Activated naive CD8-positive, alpha-beta T cell treated with anti-CD3 and anti-CD28 coated beads, Interleukin-2, amount 10 ng/mL, durations not matched to agents 7 days and 5 days (primary cell): Measurements from ENCODE around the gene C3orf20. TPM values are rescaled to one million over a fixed set of nuclear protein-coding genes. Genes with fewer than 3 reads are reported as not detected.

Source experiments
- ATAC-seq: fragments of 150-1000 bp; cut with Tn5 transposase; one replicate; pipeline ENCODE4 v1.10.0; 2021; ENCODE audit warnings: low read depth, moderate library complexity
- POLR2A ChIA-PET: fragments of 350-600 bp; sonication (Branson Sonifier 250); formaldehyde crosslinking; loops from one replicate; lab custom pipeline; 2021; ENCODE audit warnings: antibody characterized with exemption; lab: Charles Lee
- DNase-seq: peaks from one replicate; pipeline ENCODE4 v3.0.0; 2021
- H3K27ac Mint-ChIP-seq: one replicate; pipeline ENCODE4 v1.8.0; 2022; ENCODE audit warnings: mild to moderate bottlenecking, mixed read lengths
- H3K27me3 Mint-ChIP-seq: one replicate; pipeline ENCODE4 v1.8.0; 2022; ENCODE audit warnings: mild to moderate bottlenecking, moderate library complexity, mixed read lengths
- H3K36me3 Mint-ChIP-seq: one replicate; pipeline ENCODE4 v1.8.0; 2021; ENCODE audit warnings: mild to moderate bottlenecking, mixed read lengths
- H3K4me1 Mint-ChIP-seq: one replicate; pipeline ENCODE4 v1.8.0; 2021; ENCODE audit warnings: mixed read lengths
- H3K4me3 Mint-ChIP-seq: one replicate; pipeline ENCODE4 v1.8.0; 2022; ENCODE audit warnings: mild to moderate bottlenecking, moderate library complexity, mixed read lengths
- H3K9me3 Mint-ChIP-seq: one replicate; pipeline ENCODE4 v1.8.0; 2021; ENCODE audit warnings: mixed read lengths
- total RNA-seq, 2 experiments: library from RNA; stranded (reverse); gene quantifications; one replicate each; pipeline ENCODE4 v1.2.3, GENCODE V29; 2021

Gene C3orf20
- total RNA-seq, 2 experiments from 2014 or later: 0.17 to 0.25 TPM

DNA sequence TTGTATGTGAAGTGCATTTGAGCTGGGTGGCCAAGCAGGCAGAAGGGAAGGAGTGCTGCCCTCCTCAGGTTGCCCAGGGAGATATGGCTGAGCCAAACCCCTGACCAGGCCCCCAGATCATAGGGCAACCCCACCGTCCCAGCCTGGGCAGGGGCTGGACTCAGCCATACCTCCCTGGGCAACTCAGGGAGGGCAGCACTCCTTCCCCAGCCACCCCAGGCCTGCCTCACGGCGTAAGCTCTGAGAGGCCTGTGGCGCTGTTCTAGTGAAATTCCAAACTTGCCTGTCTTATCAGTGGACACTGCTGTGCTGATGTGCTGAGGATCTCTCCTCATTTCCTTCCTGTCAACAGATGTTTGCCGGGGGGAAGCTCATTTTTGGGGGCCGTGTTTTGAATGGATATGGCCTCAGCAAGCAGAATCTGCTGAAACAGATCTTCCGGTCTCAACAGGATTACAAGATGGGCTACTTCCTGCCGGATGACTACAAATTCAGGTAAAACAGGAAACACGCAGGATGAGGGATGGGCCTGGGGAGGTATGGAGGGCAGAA, 86.3 kb downstream of the C3orf20 start:
- no peak for ATAC-seq
- no peak for DNase-seq
- Mint-ChIP-seq H3K27ac (peak overlapping the region; percentile 83), H3K36me3 (peaks cover 3% of the 10 kb centered on the region), H3K4me3 (peak overlapping the region; percentile 60), H3K9me3 (peaks cover 2% of the 10 kb centered on the region), H3K27me3 (peaks cover 10% of the 10 kb centered on the region), H3K4me1 (peaks cover 4% of the 10 kb centered on the region)
- POLR2A ChIA-PET: no interaction called here

DNA sequence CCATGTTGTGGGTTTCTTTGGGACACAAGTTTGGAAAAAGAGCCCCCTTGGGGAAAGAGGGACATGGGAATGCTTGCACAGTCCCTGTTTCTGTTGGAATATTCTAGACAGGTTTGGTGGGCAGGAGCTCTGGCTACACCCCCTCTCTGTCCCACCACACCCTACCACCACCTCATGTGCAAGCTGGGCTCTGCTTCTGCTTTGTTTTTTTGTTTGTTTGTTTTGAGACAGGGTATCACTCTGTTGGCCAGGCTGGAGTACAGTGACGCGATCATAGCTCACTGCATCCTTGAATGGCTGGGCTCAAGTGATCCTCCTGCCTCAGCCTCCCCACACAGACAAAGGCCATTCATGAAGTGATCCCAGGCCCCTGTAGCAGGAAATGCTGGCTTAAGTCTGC, 86.9 kb downstream of the C3orf20 start:
- Mint-ChIP-seq H3K27me3 (peaks cover 7% of the 10 kb centered on the region), H3K4me3 (no peak overlapping the region), H3K27ac (peak overlapping the region; percentile 83), H3K9me3 (peaks cover 2% of the 10 kb centered on the region), H3K36me3 (peaks cover 3% of the 10 kb centered on the region), H3K4me1 (peaks cover 4% of the 10 kb centered on the region)
- POLR2A ChIA-PET: no interaction called here
- DNase-seq: no peak
- ATAC-seq: no peak

DNA sequence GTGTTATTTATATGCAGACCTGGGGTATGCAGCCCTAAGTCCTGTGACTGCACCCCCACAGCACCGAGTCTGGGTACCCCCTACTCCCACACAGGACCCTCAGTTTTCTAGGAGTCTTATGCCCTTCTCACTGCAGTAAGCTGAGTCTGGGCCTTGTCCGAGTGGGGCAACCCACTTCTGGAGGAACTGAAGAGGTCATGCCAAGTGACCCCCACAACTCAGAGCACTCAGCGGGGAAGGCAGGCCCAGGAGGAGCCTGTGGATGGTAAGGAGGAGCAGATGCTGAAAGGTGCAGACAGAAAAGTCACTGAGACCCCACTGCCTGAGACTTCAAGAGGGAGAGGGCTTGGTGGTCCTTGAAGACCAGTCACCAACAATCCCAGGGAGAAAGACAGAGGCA, 87.8 kb downstream of the C3orf20 start:
- H3K27ac Mint-ChIP-seq: no peak overlapping the region
- DNase-seq: no peak
- POLR2A ChIA-PET: no interaction called here

DNA sequence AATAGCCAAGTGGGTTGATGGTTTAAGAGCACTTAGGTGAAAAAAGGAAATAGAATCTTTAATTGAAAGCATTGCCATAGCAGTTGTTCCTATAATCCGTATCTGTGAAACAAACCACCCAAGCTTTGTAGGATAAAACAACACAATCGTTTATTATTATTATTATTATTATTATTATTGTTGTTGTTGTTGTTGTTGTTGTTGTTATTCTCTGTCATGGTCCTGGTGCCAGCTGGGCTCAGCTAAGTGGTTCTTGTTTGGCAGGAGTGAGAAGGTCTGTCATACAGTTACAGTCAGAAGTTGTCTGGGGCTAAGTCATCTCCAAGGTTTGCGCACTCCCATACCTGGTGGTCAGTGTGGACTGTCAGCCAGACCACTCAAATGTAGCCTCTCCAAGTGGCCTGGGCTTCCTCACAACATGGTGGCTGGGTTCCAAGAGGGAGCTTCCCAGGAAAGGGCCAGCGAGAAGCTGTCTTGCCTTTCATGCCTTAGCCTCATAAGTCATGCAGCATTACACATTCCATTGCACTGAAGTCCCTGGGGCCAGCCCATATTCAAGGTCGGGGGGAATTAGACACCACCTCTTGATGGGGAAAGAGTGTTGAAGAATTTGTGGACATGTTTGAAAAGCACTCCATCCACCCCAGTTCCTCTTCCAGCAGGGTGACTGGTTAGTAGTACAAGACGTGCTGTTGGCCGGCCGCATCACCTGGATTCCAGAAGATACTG, 89.6 kb downstream of the C3orf20 start:
- peaks cover 2% of the 10 kb centered on the region for H3K9me3 Mint-ChIP-seq
- DNase-seq (no peak), ATAC-seq (no peak)
- peaks cover 4% of the 10 kb centered on the region for H3K4me1 Mint-ChIP-seq
- H3K4me3 Mint-ChIP-seq: no peak overlapping the region
- peaks cover 7% of the 10 kb centered on the region for H3K27me3 Mint-ChIP-seq
- H3K27ac Mint-ChIP-seq: no peak overlapping the region
- POLR2A ChIA-PET: no interaction called here
- peaks cover 3% of the 10 kb centered on the region for H3K36me3 Mint-ChIP-seq

More for the DNA sequence above, 87.8 kb downstream of the C3orf20 start:
- Mint-ChIP-seq H3K36me3 (peaks cover 3% of the 10 kb centered on the region), H3K27me3 (peaks cover 7% of the 10 kb centered on the region), H3K9me3 (peaks cover 2% of the 10 kb centered on the region), H3K4me1 (peaks cover 4% of the 10 kb centered on the region), H3K4me3 (no peak overlapping the region)
- no peak for ATAC-seq

DNA sequence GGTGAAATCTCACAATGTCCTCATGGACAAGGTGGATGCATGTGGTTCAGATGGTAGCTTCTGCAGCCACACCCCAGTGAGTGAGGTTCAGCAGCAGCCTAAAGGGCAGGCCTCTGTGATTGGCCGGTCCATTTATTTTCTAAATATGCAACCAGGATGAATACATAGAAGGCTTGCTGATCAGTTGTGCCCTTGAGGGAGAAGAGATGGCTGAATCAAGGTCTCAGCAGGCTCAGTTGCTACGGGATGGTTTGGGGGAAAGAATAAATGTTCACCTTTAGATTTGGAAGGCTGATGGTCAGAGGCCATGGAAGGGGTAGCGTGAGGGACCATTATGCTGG, 90.1 kb downstream of the C3orf20 start:
- Mint-ChIP-seq H3K4me3 (no peak overlapping the region), H3K36me3 (peaks cover 3% of the 10 kb centered on the region), H3K27me3 (peaks cover 7% of the 10 kb centered on the region), H3K27ac (no peak overlapping the region), H3K9me3 (peaks cover 2% of the 10 kb centered on the region), H3K4me1 (peaks cover 4% of the 10 kb centered on the region)
- ATAC-seq: no peak
- DNase-seq: no peak
- POLR2A ChIA-PET: no interaction called here

DNA sequence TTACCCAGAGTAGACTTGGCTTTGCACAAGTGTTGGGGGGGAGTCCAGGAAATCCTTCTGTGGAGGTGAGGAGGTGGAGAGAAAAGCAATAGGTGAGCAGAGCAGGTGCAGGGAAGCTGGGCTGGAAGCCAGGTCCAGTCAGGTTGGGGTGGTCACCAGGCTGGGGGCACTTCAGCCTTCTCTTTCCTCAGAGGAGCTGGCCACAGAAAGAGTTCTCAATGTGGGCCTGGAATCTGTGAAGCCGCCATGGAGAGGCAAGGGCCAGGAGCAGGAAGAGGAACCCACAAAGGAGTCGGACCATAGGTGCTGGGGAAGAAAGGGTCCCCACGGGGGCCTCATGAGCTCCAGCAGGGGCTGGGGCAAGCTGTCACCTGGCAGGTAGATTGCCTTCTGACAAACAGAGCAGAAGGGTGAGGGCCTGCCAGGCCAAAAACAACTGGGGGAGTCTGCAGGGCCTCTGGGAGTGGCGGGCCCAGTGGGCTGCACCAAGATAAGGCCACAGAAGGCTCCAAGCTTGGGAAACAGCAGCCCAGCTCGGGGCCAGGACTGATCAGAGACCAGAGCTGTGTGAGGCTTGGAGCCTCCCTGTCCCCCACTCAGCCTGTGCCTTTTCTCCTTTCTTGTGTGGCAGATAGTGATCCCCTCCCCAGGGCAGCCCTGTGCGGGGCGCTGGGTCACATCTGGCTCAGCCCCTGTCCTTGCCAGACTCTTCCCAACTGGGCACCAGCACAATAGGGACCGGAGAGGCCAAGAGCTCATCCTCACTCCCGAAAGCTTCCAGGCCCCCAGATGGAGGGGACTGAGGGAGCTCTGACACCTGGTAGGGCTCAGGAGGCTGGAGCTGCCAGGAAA, 90.9 kb downstream of the C3orf20 start:
- peaks cover 2% of the 10 kb centered on the region for H3K9me3 Mint-ChIP-seq
- peaks cover 4% of the 10 kb centered on the region for H3K4me1 Mint-ChIP-seq
- no peak for ATAC-seq
- no peak overlapping the region for H3K4me3 Mint-ChIP-seq
- POLR2A ChIA-PET: no interaction called here
- DNase-seq: no peak
- H3K36me3 Mint-ChIP-seq: peaks cover 3% of the 10 kb centered on the region
- no peak overlapping the region for H3K27ac Mint-ChIP-seq
- H3K27me3 Mint-ChIP-seq: peaks cover 7% of the 10 kb centered on the region

DNA sequence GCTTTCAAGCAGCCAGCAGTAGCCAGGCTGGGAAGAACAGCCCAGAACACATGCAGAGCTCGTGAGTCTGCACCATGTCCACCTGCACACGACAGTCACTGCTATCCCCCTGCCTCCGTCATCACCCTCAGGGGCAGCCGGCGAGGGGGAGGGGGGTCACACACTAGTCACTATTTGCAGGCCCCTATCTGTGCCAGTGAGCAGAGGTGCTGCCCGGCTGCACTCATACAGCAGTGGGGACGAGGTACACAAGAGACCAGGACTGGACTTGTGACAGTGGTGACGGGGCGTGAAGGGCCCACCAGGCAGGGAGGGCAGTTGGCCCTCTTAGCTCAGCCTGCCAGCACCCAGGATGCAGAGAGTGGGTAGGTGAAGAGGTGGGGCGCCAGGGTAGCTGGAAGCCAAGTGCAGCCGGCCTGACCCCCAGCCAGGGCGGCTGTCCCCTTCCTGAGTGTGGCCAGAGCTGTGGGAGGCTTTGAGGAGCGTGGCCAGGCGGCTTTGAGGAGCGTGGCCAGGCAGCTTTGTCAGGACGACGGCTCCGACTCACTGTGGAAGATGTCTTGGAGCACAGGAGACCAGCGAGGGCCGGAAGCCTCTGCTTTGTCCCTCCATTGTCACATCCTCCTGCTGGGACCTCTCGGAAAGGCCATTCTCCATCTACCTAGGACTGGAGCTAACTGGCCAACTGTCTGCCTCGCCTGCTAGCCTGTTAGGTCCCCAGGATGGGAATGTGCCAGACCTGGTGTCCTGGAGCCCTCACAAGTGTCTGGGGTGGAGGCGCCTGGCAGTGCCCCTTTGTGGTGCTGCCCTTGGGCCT, 91.7 kb downstream of the C3orf20 start:
- Mint-ChIP-seq H3K4me1 (no peaks in the 10 kb centered on the region), H3K4me3 (no peak overlapping the region), H3K36me3 (no peaks in the 10 kb centered on the region), H3K9me3 (no peaks in the 10 kb centered on the region), H3K27me3 (peaks cover 7% of the 10 kb centered on the region), H3K27ac (no peak overlapping the region)
- POLR2A ChIA-PET: no interaction called here
- DNase-seq (peak; percentile 17), ATAC-seq (no peak)

DNA sequence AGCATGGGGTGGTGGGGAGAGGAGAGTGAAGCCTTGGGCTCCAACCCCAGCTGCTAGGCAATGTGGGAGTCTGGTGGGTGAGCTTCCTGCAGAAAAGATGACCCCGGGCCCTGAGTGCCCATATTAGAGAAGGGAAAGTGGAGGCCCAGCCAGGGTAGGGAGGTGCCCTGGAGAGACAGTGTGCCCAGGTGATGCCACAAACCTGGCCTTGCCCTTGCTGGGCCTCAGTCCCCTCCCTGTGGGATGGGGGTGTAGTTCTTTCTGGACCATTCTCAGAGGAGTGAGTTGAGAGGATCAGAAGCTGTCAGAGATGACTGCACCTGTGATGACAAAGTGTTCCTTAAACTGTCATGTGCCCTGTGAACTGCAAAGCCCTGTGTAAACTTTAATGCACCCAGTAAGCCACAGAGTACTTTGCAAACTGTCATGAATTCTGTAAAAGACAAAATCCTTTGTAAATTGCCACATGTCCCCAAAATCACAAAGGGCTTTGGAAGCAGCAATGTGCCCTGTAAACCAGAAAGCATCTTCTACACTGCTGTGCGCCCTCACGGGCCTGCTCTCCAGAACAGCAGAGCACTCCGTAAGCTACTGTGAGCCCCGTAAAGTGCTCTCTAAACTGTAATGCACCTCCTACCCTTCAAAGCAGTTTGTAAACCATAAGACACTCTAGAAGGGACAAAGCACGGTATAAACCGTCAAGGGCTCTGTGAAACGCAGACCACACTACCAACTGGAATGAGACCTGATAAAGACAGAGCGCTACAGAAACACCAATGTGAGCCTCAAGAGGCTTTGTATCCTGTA, 92.5 kb downstream of the C3orf20 start:
- H3K36me3 Mint-ChIP-seq: no peaks in the 10 kb centered on the region
- POLR2A ChIA-PET: no interaction called here

DNA sequence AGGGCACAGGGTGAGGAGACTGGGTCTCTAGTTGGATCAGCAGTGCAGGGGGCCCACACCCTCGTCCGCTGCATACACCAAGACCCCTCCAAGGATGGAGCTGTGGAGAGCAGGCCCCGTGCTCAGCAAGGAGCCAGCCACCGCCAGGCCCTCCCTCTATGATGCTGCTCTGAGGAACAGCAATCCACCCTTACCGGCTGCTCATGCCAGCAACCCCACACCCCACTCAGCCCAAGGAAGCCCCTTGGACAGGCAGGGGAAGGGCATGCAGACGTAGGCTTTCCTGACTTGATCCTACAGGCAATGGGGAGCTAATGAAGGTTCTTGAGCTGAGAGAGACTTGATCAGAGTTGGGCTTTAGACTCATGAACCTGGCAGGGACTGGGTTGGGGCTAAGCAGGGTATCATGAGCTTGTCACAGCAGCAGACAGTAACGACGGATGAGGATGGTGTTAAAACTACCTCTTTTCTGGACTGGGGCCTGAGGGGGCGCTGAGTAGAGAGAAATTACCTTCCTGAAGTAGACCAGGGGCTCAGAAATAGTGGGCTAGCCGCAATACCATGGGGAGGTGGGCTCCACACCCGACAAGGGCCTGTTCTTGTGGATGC, 93.3 kb downstream of the C3orf20 start:
- Mint-ChIP-seq H3K4me1 (no peaks in the 10 kb centered on the region), H3K4me3 (no peak overlapping the region), H3K27me3 (peaks cover 7% of the 10 kb centered on the region), H3K27ac (no peak overlapping the region), H3K36me3 (no peaks in the 10 kb centered on the region), H3K9me3 (no peaks in the 10 kb centered on the region)
- DNase-seq (peak; percentile 23), ATAC-seq (no peak)
- POLR2A ChIA-PET: no interaction called here

More for the DNA sequence above, 92.5 kb downstream of the C3orf20 start:
- H3K27me3 Mint-ChIP-seq: peaks cover 7% of the 10 kb centered on the region
- H3K4me1 Mint-ChIP-seq: no peaks in the 10 kb centered on the region
- H3K4me3 Mint-ChIP-seq: no peak overlapping the region
- no peaks in the 10 kb centered on the region for H3K9me3 Mint-ChIP-seq
- no peak for ATAC-seq
- DNase-seq: peak; percentile 16
- H3K27ac Mint-ChIP-seq: no peak overlapping the region

DNA sequence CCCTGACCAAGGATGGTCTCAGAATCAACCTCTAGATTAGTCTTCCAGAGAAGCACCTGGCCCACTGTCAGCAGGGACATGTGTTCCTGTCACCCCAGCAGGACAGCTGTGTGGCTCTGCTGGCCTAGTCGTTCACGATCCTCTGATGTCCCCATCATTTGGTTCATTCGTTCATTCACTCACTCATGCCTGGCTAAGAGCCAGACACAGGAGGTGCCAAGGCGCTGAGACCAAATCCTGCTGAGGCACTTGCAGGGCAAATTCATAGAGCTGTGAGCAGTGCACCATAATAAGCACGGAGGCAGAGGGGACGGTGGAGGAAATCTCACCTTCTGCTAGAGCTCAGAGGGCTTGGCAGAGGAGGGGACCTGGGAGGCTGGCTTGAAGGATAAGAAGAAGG, 93.9 kb downstream of the C3orf20 start:
- Mint-ChIP-seq H3K27ac (no peak overlapping the region), H3K9me3 (no peaks in the 10 kb centered on the region), H3K4me1 (no peaks in the 10 kb centered on the region), H3K27me3 (peaks cover 5% of the 10 kb centered on the region), H3K4me3 (no peak overlapping the region), H3K36me3 (no peaks in the 10 kb centered on the region)
- POLR2A ChIA-PET: no interaction called here
- DNase-seq (peak; percentile 9), ATAC-seq (no peak)

DNA sequence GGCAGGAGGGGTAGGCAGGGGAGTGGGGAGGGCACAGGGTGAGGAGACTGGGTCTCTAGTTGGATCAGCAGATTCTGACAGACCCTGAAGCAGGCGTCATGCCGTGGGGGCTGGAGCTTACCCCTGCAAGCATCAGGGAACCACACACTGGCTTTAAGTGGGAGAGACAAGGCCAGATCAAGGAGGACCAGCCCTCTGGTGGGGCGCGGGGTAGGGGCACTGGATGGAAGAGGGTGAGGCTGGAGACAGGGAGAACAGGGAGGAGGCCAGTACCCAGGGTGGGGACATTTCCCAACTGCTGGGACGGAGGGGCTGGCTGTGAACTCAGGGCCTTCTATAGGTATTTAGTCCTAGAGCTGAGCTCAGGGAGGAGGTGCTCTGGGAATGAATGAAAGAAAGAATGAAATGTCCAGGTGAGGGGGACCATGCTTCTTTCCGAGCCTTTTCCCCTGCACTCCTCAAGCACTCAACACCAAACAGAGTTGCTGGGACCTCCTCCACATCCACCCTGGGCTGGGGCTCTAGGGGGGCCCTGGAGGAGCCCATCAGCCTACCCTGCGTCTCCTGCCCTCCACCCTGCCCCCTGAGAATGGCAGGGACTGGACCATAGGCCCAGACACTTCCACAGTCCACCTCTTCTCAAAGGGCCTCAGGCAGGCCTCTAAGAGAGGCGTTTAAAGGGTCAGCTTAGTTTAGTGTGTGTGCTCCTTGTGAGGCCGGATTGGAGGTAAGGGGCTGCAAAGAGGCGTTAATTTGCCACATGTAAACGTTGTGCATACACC, 94.8 kb downstream of the C3orf20 start:
- POLR2A ChIA-PET: no interaction called here
- H3K9me3 Mint-ChIP-seq: no peaks in the 10 kb centered on the region
- H3K4me1 Mint-ChIP-seq: no peaks in the 10 kb centered on the region
- DNase-seq (no peak), ATAC-seq (no peak)
- no peak overlapping the region for H3K27ac Mint-ChIP-seq
- no peaks in the 10 kb centered on the region for H3K36me3 Mint-ChIP-seq
- H3K27me3 Mint-ChIP-seq: peaks cover 3% of the 10 kb centered on the region
- no peak overlapping the region for H3K4me3 Mint-ChIP-seq

DNA sequence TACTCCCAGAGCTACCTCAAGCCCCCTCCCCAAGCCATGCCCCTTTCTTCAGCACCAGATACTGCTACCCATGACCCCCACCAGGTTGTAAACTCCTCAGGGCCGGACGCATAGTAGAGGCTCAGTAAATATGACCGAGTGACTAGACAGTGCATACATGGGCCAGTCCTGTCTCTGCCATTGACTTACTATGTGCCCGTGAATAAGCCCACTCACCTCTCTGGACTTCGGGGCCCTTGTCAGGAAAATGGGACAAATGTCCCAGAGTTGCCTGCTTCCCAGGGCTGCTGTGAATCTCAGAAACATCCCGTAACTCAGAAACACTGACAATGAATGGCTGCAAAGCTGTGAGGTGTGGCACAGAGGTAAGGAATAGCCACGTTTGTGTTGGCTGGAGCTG, 95.7 kb downstream of the C3orf20 start:
- no peaks in the 10 kb centered on the region for H3K4me1 Mint-ChIP-seq
- H3K27ac Mint-ChIP-seq: no peak overlapping the region
- POLR2A ChIA-PET: no interaction called here
- no peaks in the 10 kb centered on the region for H3K36me3 Mint-ChIP-seq
- no peak overlapping the region for H3K4me3 Mint-ChIP-seq
- H3K9me3 Mint-ChIP-seq: no peaks in the 10 kb centered on the region
- no peak for ATAC-seq
- DNase-seq: no peak
- H3K27me3 Mint-ChIP-seq: peaks cover under 1% of the 10 kb centered on the region
